Fibroblast of the aortic adventitia (primary cell): ENCODE results near the gene SDK2. TPM values are rescaled to one million over a fixed set of nuclear protein-coding genes. Genes with fewer than 3 reads are reported as not detected.

Experiments used
- DNase-seq: peaks from one replicate; pipeline ENCODE4 v3.0.0-alpha.2; 2010; ENCODE audit warnings: low read depth
- H3K4me3 ChIP-seq: 2 replicates; pipeline ENCODE4 v1.5.1; 2011; ENCODE audit warnings: low read depth, mild to moderate bottlenecking, control low read depth, low read length, moderate library complexity
- CTCF ChIP-seq: IDR thresholded peaks from 2 replicates; pipeline ENCODE4 v1.5.1; 2011; ENCODE audit warnings: mild to moderate bottlenecking, low read length, control low read depth, inconsistent platforms; ENCODE audit not compliant: insufficient read depth
- total RNA-seq: library from RNA; depleted of rRNA; stranded (reverse); fragments of >200 nt; gene quantifications from 2 replicates; pipeline ENCODE4 v1.2.3, GENCODE V29; 2012; ENCODE audit warnings: low replicate concordance

The SDK2 gene
- total RNA-seq, 1 donor = not detected

GRCh38 chr17:73566905-73567782 lies 77.1 kb downstream of the SDK2 start:
- no peak for TF ChIP-seq CTCF
- no peak for DNase-seq
- no peak overlapping the region for H3K4me3 ChIP-seq

GRCh38 chr17:73564843-73565242 lies 79.4 kb downstream of the SDK2 start:
- no peak for DNase-seq
- no peak for TF ChIP-seq CTCF

GRCh38 chr17:73562896-73563295 lies 81.3 kb downstream of the SDK2 start:
- H3K4me3 ChIP-seq = no peak overlapping the region
- no peak for TF ChIP-seq CTCF
- no peak for DNase-seq

More at GRCh38 chr17:73564843-73565242, 79.4 kb downstream of the SDK2 start:
- no peak overlapping the region for H3K4me3 ChIP-seq

GRCh38 chr17:73561111-73561510 lies 83.1 kb downstream of the SDK2 start:
- no peak overlapping the region for H3K4me3 ChIP-seq
- no peak for TF ChIP-seq CTCF
- DNase-seq = no peak

GRCh38 chr17:73560661-73561060 lies 83.6 kb downstream of the SDK2 start:
- TF ChIP-seq CTCF = no peak
- no peak for DNase-seq
- H3K4me3 ChIP-seq = no peak overlapping the region

- no peak overlapping the region for H3K4me3 ChIP-seq
- no peak for TF ChIP-seq CTCF
- no peak for DNase-seq
Observed at GRCh38 chr17:73559532-73559931, 84.7 kb downstream of the SDK2 start.
